ENCODE data around the gene RNF5. TPM values are rescaled to one million over a fixed set of nuclear protein-coding genes. Genes with fewer than 3 reads are reported as not detected.

RNF5 gene
- polyA plus RNA-seq, 1 donor from 2014 or later = 369 TPM

DNA sequence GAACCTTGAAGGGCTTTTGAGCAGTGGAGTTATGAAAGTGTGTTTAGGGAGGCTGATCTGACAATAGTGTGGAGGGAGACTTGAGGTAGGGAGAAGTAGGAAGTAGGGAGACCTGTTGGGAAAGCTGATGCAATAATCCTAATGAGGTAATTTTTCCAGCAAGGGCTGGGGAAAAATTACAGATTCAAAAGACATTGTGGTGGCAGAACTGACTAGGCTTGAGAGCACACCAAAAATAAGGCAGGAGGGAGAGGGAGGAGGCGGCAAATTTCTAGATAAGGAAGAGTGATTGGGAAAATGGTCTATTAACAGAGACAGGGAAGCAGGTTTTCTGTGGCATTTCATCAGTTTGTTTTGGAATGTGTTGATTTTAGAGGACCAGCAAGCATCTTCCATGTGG, 31.9 kb upstream of the RNF5 start:
- no peaks in the 10 kb centered on the region for H3K9me2 ChIP-seq (ENCODE audit: insufficient read depth, low read length)
- no peaks in the 10 kb centered on the region for H3K79me2 ChIP-seq (replicated peaks; ENCODE audit: insufficient read depth, low read length)
- no peak overlapping the region for H3K4me2 ChIP-seq (ENCODE audit: low read length)
- no peak overlapping the region for H3K4me3 ChIP-seq (ENCODE audit: low read length)
- no peak overlapping the region for H3K9ac ChIP-seq (ENCODE audit: low read length)
- H3F3A ChIP-seq (ENCODE audit: insufficient read depth, low read length, poor library complexity, severe bottlenecking) = no peaks in the 10 kb centered on the region
- H2AFZ ChIP-seq (ENCODE audit: low read depth, low read length) = no peak overlapping the region
- H3K27me3 ChIP-seq (ENCODE audit: insufficient read depth, low read depth, low read length) = peaks cover 36% of the 10 kb centered on the region
- H3K36me3 ChIP-seq (ENCODE audit: insufficient read depth, low read length) = no peaks in the 10 kb centered on the region
- no peak overlapping the region for H3K27ac ChIP-seq (ENCODE audit: low read length)
- no peaks in the 10 kb centered on the region for H4K20me1 ChIP-seq (ENCODE audit: insufficient read depth)
- no peaks in the 10 kb centered on the region for H3K9me3 ChIP-seq (ENCODE audit: low read length)
- TF ChIP-seq RAD21 (conservative IDR thresholded peaks at IDR 0.05) (no peak), TAF1 (IDR thresholded peaks at IDR 0.05; ENCODE audit: low read depth) (no peak), POLR2AphosphoS5 (IDR thresholded peaks at IDR 0.05) (no peak), MXI1 (conservative IDR thresholded peaks at IDR 0.05; ENCODE audit: poor library complexity, severe bottlenecking) (no peak), EP300 (conservative IDR thresholded peaks at IDR 0.05; ENCODE audit: poor library complexity, severe bottlenecking) (no peak), EZH2 (IDR thresholded peaks at IDR 0.05; ENCODE audit: borderline replicate concordance, insufficient read depth, low read length, poor library complexity, severe bottlenecking) (no peak), SMC3 (conservative IDR thresholded peaks at IDR 0.05; ENCODE audit: poor library complexity) (no peak)
- TF ChIP-seq, protein P1, sequence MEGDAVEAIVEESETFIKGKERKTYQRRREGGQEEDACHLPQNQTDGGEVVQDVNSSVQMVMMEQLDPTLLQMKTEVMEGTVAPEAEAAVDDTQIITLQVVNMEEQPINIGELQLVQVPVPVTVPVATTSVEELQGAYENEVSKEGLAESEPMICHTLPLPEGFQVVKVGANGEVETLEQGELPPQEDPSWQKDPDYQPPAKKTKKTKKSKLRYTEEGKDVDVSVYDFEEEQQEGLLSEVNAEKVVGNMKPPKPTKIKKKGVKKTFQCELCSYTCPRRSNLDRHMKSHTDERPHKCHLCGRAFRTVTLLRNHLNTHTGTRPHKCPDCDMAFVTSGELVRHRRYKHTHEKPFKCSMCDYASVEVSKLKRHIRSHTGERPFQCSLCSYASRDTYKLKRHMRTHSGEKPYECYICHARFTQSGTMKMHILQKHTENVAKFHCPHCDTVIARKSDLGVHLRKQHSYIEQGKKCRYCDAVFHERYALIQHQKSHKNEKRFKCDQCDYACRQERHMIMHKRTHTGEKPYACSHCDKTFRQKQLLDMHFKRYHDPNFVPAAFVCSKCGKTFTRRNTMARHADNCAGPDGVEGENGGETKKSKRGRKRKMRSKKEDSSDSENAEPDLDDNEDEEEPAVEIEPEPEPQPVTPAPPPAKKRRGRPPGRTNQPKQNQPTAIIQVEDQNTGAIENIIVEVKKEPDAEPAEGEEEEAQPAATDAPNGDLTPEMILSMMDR (IDR thresholded peaks at IDR 0.05; ENCODE audit: poor library complexity, severe bottlenecking) = no peak
- TF ChIP-seq, protein P2, sequence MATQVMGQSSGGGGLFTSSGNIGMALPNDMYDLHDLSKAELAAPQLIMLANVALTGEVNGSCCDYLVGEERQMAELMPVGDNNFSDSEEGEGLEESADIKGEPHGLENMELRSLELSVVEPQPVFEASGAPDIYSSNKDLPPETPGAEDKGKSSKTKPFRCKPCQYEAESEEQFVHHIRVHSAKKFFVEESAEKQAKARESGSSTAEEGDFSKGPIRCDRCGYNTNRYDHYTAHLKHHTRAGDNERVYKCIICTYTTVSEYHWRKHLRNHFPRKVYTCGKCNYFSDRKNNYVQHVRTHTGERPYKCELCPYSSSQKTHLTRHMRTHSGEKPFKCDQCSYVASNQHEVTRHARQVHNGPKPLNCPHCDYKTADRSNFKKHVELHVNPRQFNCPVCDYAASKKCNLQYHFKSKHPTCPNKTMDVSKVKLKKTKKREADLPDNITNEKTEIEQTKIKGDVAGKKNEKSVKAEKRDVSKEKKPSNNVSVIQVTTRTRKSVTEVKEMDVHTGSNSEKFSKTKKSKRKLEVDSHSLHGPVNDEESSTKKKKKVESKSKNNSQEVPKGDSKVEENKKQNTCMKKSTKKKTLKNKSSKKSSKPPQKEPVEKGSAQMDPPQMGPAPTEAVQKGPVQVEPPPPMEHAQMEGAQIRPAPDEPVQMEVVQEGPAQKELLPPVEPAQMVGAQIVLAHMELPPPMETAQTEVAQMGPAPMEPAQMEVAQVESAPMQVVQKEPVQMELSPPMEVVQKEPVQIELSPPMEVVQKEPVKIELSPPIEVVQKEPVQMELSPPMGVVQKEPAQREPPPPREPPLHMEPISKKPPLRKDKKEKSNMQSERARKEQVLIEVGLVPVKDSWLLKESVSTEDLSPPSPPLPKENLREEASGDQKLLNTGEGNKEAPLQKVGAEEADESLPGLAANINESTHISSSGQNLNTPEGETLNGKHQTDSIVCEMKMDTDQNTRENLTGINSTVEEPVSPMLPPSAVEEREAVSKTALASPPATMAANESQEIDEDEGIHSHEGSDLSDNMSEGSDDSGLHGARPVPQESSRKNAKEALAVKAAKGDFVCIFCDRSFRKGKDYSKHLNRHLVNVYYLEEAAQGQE (IDR thresholded peaks at IDR 0.05; ENCODE audit: borderline replicate concordance) = no peak

DNA sequence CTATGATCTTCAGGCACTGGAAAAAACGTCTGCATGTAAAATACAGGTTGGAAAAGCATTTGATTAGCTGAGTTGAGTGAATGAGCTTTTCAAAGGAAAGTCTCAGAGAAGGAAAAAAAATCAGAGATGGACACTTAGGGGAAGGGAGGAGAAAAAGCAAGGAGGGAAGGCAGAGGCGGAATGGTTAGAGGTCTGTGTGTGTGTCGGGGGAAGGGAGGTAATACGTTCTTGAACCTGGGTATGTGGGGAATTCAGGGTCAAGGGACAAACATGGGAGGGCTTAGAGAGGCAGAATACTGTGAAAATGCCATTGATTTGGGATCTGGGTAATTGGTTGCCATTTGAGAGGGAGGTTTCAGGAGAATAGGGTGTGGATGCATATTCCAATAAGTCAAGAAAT, 31.5 kb upstream of the RNF5 start:
- H3F3A ChIP-seq (ENCODE audit: insufficient read depth, low read length, poor library complexity, severe bottlenecking) = no peaks in the 10 kb centered on the region
- no peak overlapping the region for H3K4me2 ChIP-seq (ENCODE audit: low read length)
- no peaks in the 10 kb centered on the region for H4K20me1 ChIP-seq (ENCODE audit: insufficient read depth)
- H3K27ac ChIP-seq (ENCODE audit: low read length) = no peak overlapping the region
- H3K9me2 ChIP-seq (ENCODE audit: insufficient read depth, low read length) = no peaks in the 10 kb centered on the region
- no peak overlapping the region for H3K9ac ChIP-seq (ENCODE audit: low read length)
- TF ChIP-seq EP300 (conservative IDR thresholded peaks at IDR 0.05; ENCODE audit: poor library complexity, severe bottlenecking) = no peak
- no peak for TF ChIP-seq TAF1 (IDR thresholded peaks at IDR 0.05; ENCODE audit: low read depth)
- TF ChIP-seq, protein P2 (IDR thresholded peaks at IDR 0.05; ENCODE audit: borderline replicate concordance) = no peak
- TF ChIP-seq MXI1 (conservative IDR thresholded peaks at IDR 0.05; ENCODE audit: poor library complexity, severe bottlenecking) = no peak
- no peak for TF ChIP-seq EZH2 (IDR thresholded peaks at IDR 0.05; ENCODE audit: borderline replicate concordance, insufficient read depth, low read length, poor library complexity, severe bottlenecking)
- TF ChIP-seq, protein P1 (IDR thresholded peaks at IDR 0.05; ENCODE audit: poor library complexity, severe bottlenecking) = no peak
- no peak for TF ChIP-seq RAD21 (conservative IDR thresholded peaks at IDR 0.05)
- no peak for TF ChIP-seq SMC3 (conservative IDR thresholded peaks at IDR 0.05; ENCODE audit: poor library complexity)
- TF ChIP-seq POLR2AphosphoS5 (IDR thresholded peaks at IDR 0.05) = no peak
- H3K79me2 ChIP-seq (replicated peaks; ENCODE audit: insufficient read depth, low read length) = no peaks in the 10 kb centered on the region
- peaks cover 40% of the 10 kb centered on the region for H3K27me3 ChIP-seq (ENCODE audit: insufficient read depth, low read depth, low read length)
- H3K9me3 ChIP-seq (ENCODE audit: low read length) = no peaks in the 10 kb centered on the region
- H3K36me3 ChIP-seq (ENCODE audit: insufficient read depth, low read length) = no peaks in the 10 kb centered on the region
- no peak overlapping the region for H2AFZ ChIP-seq (ENCODE audit: low read depth, low read length)
- H3K4me3 ChIP-seq (ENCODE audit: low read length) = no peak overlapping the region
